GM21786 (cell line): ENCODE data around the gene DPH2.

Source experiments
- ATAC-seq: cut with Tn5 transposase; IDR thresholded peaks from one replicate; pipeline ENCODE4 v1.9.1; 2021; ENCODE audit not compliant: unreplicated experiment

The DPH2 gene

GRCh38 chr1:43969746-43970466 is at the start of gene DPH2:
Gene DPH2, plus strand, starts transcription at chr1:43970010. Its CDS starts 166 bp downstream, at chr1:43970176.
- peak; percentile 78 for ATAC-seq

- ATAC-seq, result no peak
Measured at GRCh38 chr1:43921022-43921421, 48.8 kb upstream of the DPH2 start.

GRCh38 chr1:43924516-43924915 is 45.3 kb upstream of the DPH2 start:
- ATAC-seq, result no peak

GRCh38 chr1:43925846-43926245 is 44.0 kb upstream of the DPH2 start:
- no peak for ATAC-seq

- ATAC-seq, result no peak
Measured at GRCh38 chr1:43930168-43930948, 39.5 kb upstream of the DPH2 start.

GRCh38 chr1:43930949-43931275 is 38.9 kb upstream of the DPH2 start:
- no peak for ATAC-seq

GRCh38 chr1:43931711-43932660 is 37.8 kb upstream of the DPH2 start:
- ATAC-seq, result no peak

- ATAC-seq, result no peak
Measured at GRCh38 chr1:43932786-43933385, 36.9 kb upstream of the DPH2 start.

GRCh38 chr1:43933386-43934100 is 36.3 kb upstream of the DPH2 start, which contains the start of gene ARTN:
Gene ARTN, plus strand, starts transcription at chr1:43933801. Its CDS starts 1,856 bp downstream, at chr1:43935657.
- no peak for ATAC-seq

- no peak for ATAC-seq
Measured at GRCh38 chr1:43934101-43934985, 35.5 kb upstream of the DPH2 start.

GRCh38 chr1:43934986-43935324 is 34.9 kb upstream of the DPH2 start:
- no peak for ATAC-seq

- no peak for ATAC-seq
Measured at GRCh38 chr1:43935711-43936427, 33.9 kb upstream of the DPH2 start.

GRCh38 chr1:43936431-43937151 is 33.2 kb upstream of the DPH2 start:
- no peak for ATAC-seq

GRCh38 chr1:43937179-43937865 is 32.5 kb upstream of the DPH2 start:
- ATAC-seq, result no peak

GRCh38 chr1:43938383-43938782 is 31.4 kb upstream of the DPH2 start:
- no peak for ATAC-seq

- no peak for ATAC-seq
Measured at GRCh38 chr1:43938892-43939587, 30.8 kb upstream of the DPH2 start.

GRCh38 chr1:43942411-43942810 is 27.4 kb upstream of the DPH2 start:
- no peak for ATAC-seq
